Calu3 (cell line): ENCODE measurements around the gene KRT81. TPM values are rescaled to one million over a fixed set of nuclear protein-coding genes. Genes with fewer than 3 reads are reported as not detected.
A peak's percentile ranks its signal among the peaks of the same experiment; 100 is the strongest.

Source experiments
- BruUV-seq: library from RNA; stranded (reverse); fragments of 400-500 nt; replicated peaks from 2 replicates; lab custom pipeline; 2021; lab: Mats Ljungman, UMichigan
- CTCF ChIA-PET: fragments of 300-600 bp; sonication (Branson Sonifier 250); formaldehyde crosslinking; loops from one replicate; lab custom pipeline; 2022; ENCODE audit warnings: antibody characterized with exemption; lab: Charles Lee
- DNase-seq: peaks from one replicate; pipeline ENCODE4 v3.0.0; 2022
- H3K27ac Mint-ChIP-seq: one replicate; pipeline ENCODE4 v1.8.0; 2022; ENCODE audit warnings: mixed read lengths; ENCODE audit not compliant: unreplicated experiment
- H3K27me3 Mint-ChIP-seq: one replicate; pipeline ENCODE4 v1.8.0; 2022; ENCODE audit warnings: mixed read lengths; ENCODE audit not compliant: unreplicated experiment
- H3K36me3 Mint-ChIP-seq: one replicate; pipeline ENCODE4 v1.8.0; 2022; ENCODE audit warnings: mild to moderate bottlenecking, moderate library complexity, mixed read lengths; ENCODE audit not compliant: insufficient read depth, unreplicated experiment
- H3K4me1 Mint-ChIP-seq: one replicate; pipeline ENCODE4 v1.8.0; 2022; ENCODE audit warnings: mild to moderate bottlenecking, low read depth, mixed read lengths; ENCODE audit not compliant: unreplicated experiment
- H3K4me3 Mint-ChIP-seq: one replicate; pipeline ENCODE4 v1.8.0; 2022; ENCODE audit warnings: mild to moderate bottlenecking, low read depth, moderate library complexity, mixed read lengths; ENCODE audit not compliant: unreplicated experiment
- H3K9me3 Mint-ChIP-seq: one replicate; pipeline ENCODE4 v1.8.0; 2022; ENCODE audit warnings: low read depth, mixed read lengths; ENCODE audit not compliant: unreplicated experiment
- CTCF ChIP-seq: fragments of 200-600 bp; IDR thresholded peaks from one replicate; pipeline ENCODE4 v1.8.0; 2022; ENCODE audit warnings: antibody characterized with exemption; ENCODE audit not compliant: unreplicated experiment
- intact Hi-C: fragments of 100-400 bp; cut with micrococcal nuclease; formaldehyde crosslinking; loops from one replicate; pipeline ENCODE4 v1.10.0; 2022; ENCODE audit not compliant: unreplicated experiment
- total RNA-seq: library from RNA; stranded (reverse); gene quantifications from 2 replicates; pipeline ENCODE4 v1.2.3, GENCODE V29; 2022

The KRT81 gene
- total RNA-seq, 1 experiment from 2014 or later: 0.28 TPM

GRCh38 chr12:52335598-52336262 lies 44.4 kb upstream of the KRT81 start:
- DNase-seq: peak; percentile 31
- Mint-ChIP-seq H3K4me1 (peaks cover 28% of the 10 kb centered on the region), H3K4me3 (no peak overlapping the region), H3K27me3 (peaks cover 30% of the 10 kb centered on the region), H3K9me3 (peaks cover 3% of the 10 kb centered on the region), H3K27ac (no peak overlapping the region), H3K36me3 (no peaks in the 10 kb centered on the region)
- CTCF ChIA-PET: no interaction called here
- no peak for TF ChIP-seq CTCF
- intact Hi-C loops: no loop called here
- BruUV-seq: no TSS peak

GRCh38 chr12:52334185-52334584 lies 42.9 kb upstream of the KRT81 start:
- BruUV-seq: no TSS peak
- Mint-ChIP-seq H3K9me3 (peaks cover 3% of the 10 kb centered on the region), H3K27ac (no peak overlapping the region), H3K36me3 (no peaks in the 10 kb centered on the region), H3K27me3 (peaks cover 24% of the 10 kb centered on the region), H3K4me1 (peaks cover 28% of the 10 kb centered on the region), H3K4me3 (no peak overlapping the region)
- intact Hi-C loops: no loop called here
- CTCF ChIA-PET: no interaction called here
- no peak for DNase-seq
- no peak for TF ChIP-seq CTCF

- DNase-seq: no peak
- intact Hi-C loops: no loop called here
- Mint-ChIP-seq H3K27ac (no peak overlapping the region), H3K9me3 (peaks cover 3% of the 10 kb centered on the region), H3K4me1 (peaks cover 28% of the 10 kb centered on the region), H3K27me3 (peaks cover 15% of the 10 kb centered on the region), H3K36me3 (no peaks in the 10 kb centered on the region), H3K4me3 (no peak overlapping the region)
- CTCF ChIA-PET: no interaction called here
- BruUV-seq: no TSS peak
- TF ChIP-seq CTCF: no peak
Measured at GRCh38 chr12:52333321-52333720, 42.0 kb upstream of the KRT81 start.

GRCh38 chr12:52332381-52332780 lies 41.0 kb upstream of the KRT81 start:
- Mint-ChIP-seq H3K4me3 (no peak overlapping the region), H3K4me1 (peaks cover 35% of the 10 kb centered on the region), H3K27ac (no peak overlapping the region), H3K36me3 (no peaks in the 10 kb centered on the region), H3K27me3 (peaks cover 13% of the 10 kb centered on the region), H3K9me3 (peaks cover 3% of the 10 kb centered on the region)
- intact Hi-C loops: no loop called here
- CTCF ChIA-PET: no interaction called here
- TF ChIP-seq CTCF: no peak
- DNase-seq: no peak
- no TSS peak for BruUV-seq
